Measurements from ENCODE around the gene PTPN12. TPM values are rescaled to one million over a fixed set of nuclear protein-coding genes. Genes with fewer than 3 reads are reported as not detected.

PTPN12 gene
- total and polyA plus RNA-seq, 4 donors, result 75.9 to 338 (median 85.8) TPM

- Histone ChIP-seq H3K27me3 (ENCODE audit: control insufficient read depth in 3 of 3, insufficient read depth in 3 of 3, low read length in 2 of 3) (no peaks in the 10 kb centered on the region), H3K4me3 (no peak overlapping the region), H3K36me3 (ENCODE audit: control insufficient read depth in 4 of 4, insufficient read depth in 4 of 4, low read length in 4 of 4) (no peaks in the 10 kb centered on the region), H3K27ac (ENCODE audit: low read depth in 1 of 2, low read length in 1 of 2) (no peak overlapping the region), H3K9ac (ENCODE audit: insufficient read depth in 1 of 2, low read length in 2 of 2) (no peak overlapping the region), H3K9me3 (ENCODE audit: control insufficient read depth in 4 of 4, insufficient read depth in 3 of 4, low read length in 3 of 4) (no peaks in the 10 kb centered on the region), H3K4me1 (ENCODE audit: control insufficient read depth in 5 of 5, insufficient read depth in 5 of 5, low read length in 5 of 5) (no peaks in the 10 kb centered on the region)
- DNase-seq, result no peak
- no peak for TF ChIP-seq CTCF (IDR thresholded peaks at IDR 0.05; ENCODE audit: control extremely low read depth, extremely low read depth)
- 84 to 96% methylated on average over 2 of the region's 2 CpGs for WGBS, 2 donors
- no peak for ATAC-seq (ENCODE audit: insufficient read depth, low FRiP score)
These were observed 11.9 kb upstream of the PTPN12 start for GRCh38 chr7:77525231-77525630.

GRCh38 chr7:77528368-77528767 lies 8.7 kb upstream of the PTPN12 start:
- Histone ChIP-seq H3K4me1 (ENCODE audit: control insufficient read depth in 5 of 5, insufficient read depth in 5 of 5, low read length in 5 of 5) (no peaks in the 10 kb centered on the region), H3K4me3 (no peak overlapping the region), H3K27me3 (ENCODE audit: control insufficient read depth in 3 of 3, insufficient read depth in 3 of 3, low read length in 2 of 3) (no peaks in the 10 kb centered on the region), H3K9ac (ENCODE audit: insufficient read depth in 1 of 2, low read length in 2 of 2) (no peak overlapping the region), H3K27ac (ENCODE audit: low read depth in 1 of 2, low read length in 1 of 2) (no peak overlapping the region), H3K9me3 (ENCODE audit: control insufficient read depth in 4 of 4, insufficient read depth in 3 of 4, low read length in 3 of 4) (no peaks in the 10 kb centered on the region), H3K36me3 (ENCODE audit: control insufficient read depth in 4 of 4, insufficient read depth in 4 of 4, low read length in 4 of 4) (no peaks in the 10 kb centered on the region)
- TF ChIP-seq CTCF (IDR thresholded peaks at IDR 0.05; ENCODE audit: control extremely low read depth, extremely low read depth), result no peak
- DNase-seq, result no peak
- ATAC-seq (ENCODE audit: insufficient read depth, low FRiP score), result no peak

- Histone ChIP-seq H3K9me3 (ENCODE audit: control insufficient read depth in 4 of 4, insufficient read depth in 3 of 4, low read length in 3 of 4) (no peaks in the 10 kb centered on the region), H3K4me1 (ENCODE audit: control insufficient read depth in 5 of 5, insufficient read depth in 5 of 5, low read length in 5 of 5) (no peaks in the 10 kb centered on the region), H3K36me3 (ENCODE audit: control insufficient read depth in 4 of 4, insufficient read depth in 4 of 4, low read length in 4 of 4) (no peaks in the 10 kb centered on the region), H3K4me3 (no peak overlapping the region), H3K9ac (ENCODE audit: insufficient read depth in 1 of 2, low read length in 2 of 2) (no peak overlapping the region), H3K27me3 (ENCODE audit: control insufficient read depth in 3 of 3, insufficient read depth in 3 of 3, low read length in 2 of 3) (no peaks in the 10 kb centered on the region), H3K27ac (ENCODE audit: low read depth in 1 of 2, low read length in 1 of 2) (no peak overlapping the region)
- DNase-seq, result no peak
- WGBS, 2 donors, result 84 to 96% methylated on average over 4 of the region's 4 CpGs
- ATAC-seq (ENCODE audit: insufficient read depth, low FRiP score), result no peak
- no peak for TF ChIP-seq CTCF (IDR thresholded peaks at IDR 0.05; ENCODE audit: control extremely low read depth, extremely low read depth)
These were observed 7.8 kb upstream of the PTPN12 start for GRCh38 chr7:77529279-77529678.

- WGBS, 2 donors, result 16 to 54% methylated on average over 2 of the region's 2 CpGs
- H3K27ac ChIP-seq (ENCODE audit: low read depth in 1 of 2, low read length in 1 of 2), result no peak overlapping the region
- no peaks in the 10 kb centered on the region for H3K4me1 ChIP-seq (ENCODE audit: control insufficient read depth in 5 of 5, insufficient read depth in 5 of 5, low read length in 5 of 5)
- H3K4me3 ChIP-seq, result no peak overlapping the region
- TF ChIP-seq CTCF (IDR thresholded peaks at IDR 0.05; ENCODE audit: control extremely low read depth, extremely low read depth), result no peak
- H3K27me3 ChIP-seq (ENCODE audit: control insufficient read depth in 3 of 3, insufficient read depth in 3 of 3, low read length in 2 of 3), result no peaks in the 10 kb centered on the region
- no peaks in the 10 kb centered on the region for H3K36me3 ChIP-seq (ENCODE audit: control insufficient read depth in 4 of 4, insufficient read depth in 4 of 4, low read length in 4 of 4)
- ATAC-seq (ENCODE audit: insufficient read depth, low FRiP score), result no peak
- no peak overlapping the region for H3K9ac ChIP-seq (ENCODE audit: insufficient read depth in 1 of 2, low read length in 2 of 2)
- no peak for DNase-seq
- H3K9me3 ChIP-seq (ENCODE audit: control insufficient read depth in 4 of 4, insufficient read depth in 3 of 4, low read length in 3 of 4), result no peaks in the 10 kb centered on the region
These were observed 6.1 kb upstream of the PTPN12 start for GRCh38 chr7:77531038-77531437.
